ENCODE data around the gene COL4A4. TPM values are rescaled to one million over a fixed set of nuclear protein-coding genes. Genes with fewer than 3 reads are reported as not detected.

The COL4A4 gene
- total RNA-seq, 2 experiments from 2014 or later, result not detected

DNA sequence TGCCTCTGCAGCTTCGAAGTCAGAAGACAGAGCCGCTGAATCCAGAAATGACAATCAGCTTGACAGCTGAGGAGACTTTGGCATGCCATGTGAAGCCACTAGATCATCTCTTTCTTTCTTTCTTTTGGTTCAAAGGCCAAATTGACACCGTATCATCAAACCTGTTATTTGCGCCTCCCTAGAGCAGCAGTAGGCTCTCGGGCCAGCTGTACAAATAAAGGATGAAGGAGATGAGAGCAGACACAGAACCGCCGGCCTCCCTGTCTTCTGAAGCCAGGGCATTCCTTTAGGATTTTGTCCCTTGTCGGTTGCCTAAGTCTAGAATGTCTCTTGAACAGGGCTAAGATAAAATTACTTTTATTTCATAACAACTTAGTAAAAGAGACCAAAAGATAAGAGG lies 36.8 kb downstream of the COL4A4 start:
- no peaks in the 10 kb centered on the region for H3K9me3 Mint-ChIP-seq
- no peak for DNase-seq
- no peak overlapping the region for H3K4me3 Mint-ChIP-seq
- peaks cover 13% of the 10 kb centered on the region for H3K27me3 Mint-ChIP-seq
- H3K4me1 Mint-ChIP-seq (ENCODE audit: low read depth), result no peaks in the 10 kb centered on the region
- no peak overlapping the region for H3K27ac Mint-ChIP-seq
- CTCF ChIA-PET, result interaction anchor here (11.8 kb wide), 1 partner anchor 111 kb away, joined by 104 read pairs; no protein-coding TSS in a partner anchor
- intact Hi-C loops (cut with micrococcal nuclease), result no loop called here
- H3K36me3 Mint-ChIP-seq, result no peaks in the 10 kb centered on the region
- POLR2A ChIA-PET, result no interaction called here

DNA sequence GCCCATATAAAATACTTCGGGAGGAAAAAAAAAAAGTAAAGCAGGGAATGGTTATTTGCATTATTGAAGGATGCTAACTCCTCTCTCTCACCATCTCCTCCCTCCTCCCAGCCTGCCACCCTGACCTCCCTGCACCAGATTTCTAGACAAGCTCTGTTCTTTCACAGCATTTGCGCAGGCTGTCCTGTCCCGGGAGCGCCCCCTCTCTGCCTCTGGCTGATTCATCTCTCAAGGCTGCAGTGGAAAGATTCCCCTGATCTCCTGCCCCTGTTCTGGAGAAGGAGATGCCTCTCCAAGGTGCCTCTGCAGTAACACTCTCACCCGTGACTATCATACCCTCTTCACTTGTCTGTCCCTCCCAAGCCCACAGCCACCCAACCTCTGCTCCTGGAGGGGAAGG lies 38.5 kb downstream of the COL4A4 start:
- ChIA-PET POLR2A (no interaction called here), CTCF (interaction anchor here (0.7 kb wide), 1 partner anchor 473 kb away, joined by 7 read pairs; no protein-coding TSS in a partner anchor)
- intact Hi-C loops (cut with micrococcal nuclease), result no loop called here

DNA sequence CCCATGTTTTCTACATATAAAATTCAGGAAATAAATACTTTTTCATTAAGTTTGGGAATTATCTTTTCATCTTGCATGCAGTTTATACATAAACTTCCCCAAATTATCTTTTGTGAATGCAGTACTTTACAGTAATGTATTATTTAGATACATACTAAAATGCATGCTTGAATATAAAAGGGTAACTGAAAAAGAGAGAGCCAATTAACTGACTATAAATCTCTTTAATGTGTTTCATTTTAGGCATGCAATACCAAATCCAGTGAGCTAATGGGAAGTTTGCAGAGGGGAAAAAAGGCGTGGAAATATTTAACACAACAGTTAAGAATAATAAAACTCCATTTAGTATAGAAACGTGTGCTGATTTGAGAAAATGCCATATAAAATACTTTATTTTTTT lies 39.2 kb downstream of the COL4A4 start:
- no peaks in the 10 kb centered on the region for H3K9me3 Mint-ChIP-seq
- H3K4me1 Mint-ChIP-seq (ENCODE audit: low read depth), result no peaks in the 10 kb centered on the region
- H3K27me3 Mint-ChIP-seq, result peaks cover 12% of the 10 kb centered on the region
- ChIA-PET POLR2A (no interaction called here), CTCF (interaction anchor here (0.7 kb wide), 1 partner anchor 237 kb away, joined by 4 read pairs; no protein-coding TSS in a partner anchor)
- no peaks in the 10 kb centered on the region for H3K36me3 Mint-ChIP-seq
- no peak overlapping the region for H3K27ac Mint-ChIP-seq
- no peak for DNase-seq
- H3K4me3 Mint-ChIP-seq, result no peak overlapping the region
- intact Hi-C loops (cut with micrococcal nuclease), result no loop called here

More for the DNA sequence above, 38.5 kb downstream of the COL4A4 start:
- no peak overlapping the region for H3K4me3 Mint-ChIP-seq
- H3K27me3 Mint-ChIP-seq, result peaks cover 13% of the 10 kb centered on the region
- no peaks in the 10 kb centered on the region for H3K4me1 Mint-ChIP-seq (ENCODE audit: low read depth)
- no peaks in the 10 kb centered on the region for H3K9me3 Mint-ChIP-seq
- H3K27ac Mint-ChIP-seq, result no peak overlapping the region
- H3K36me3 Mint-ChIP-seq, result no peaks in the 10 kb centered on the region
- DNase-seq, result no peak

- Mint-ChIP-seq H3K9me3 (no peaks in the 10 kb centered on the region), H3K4me1 (ENCODE audit: low read depth) (no peaks in the 10 kb centered on the region), H3K36me3 (no peaks in the 10 kb centered on the region), H3K27me3 (peaks cover 9% of the 10 kb centered on the region), H3K4me3 (no peak overlapping the region), H3K27ac (no peak overlapping the region)
- CTCF ChIA-PET, result interaction anchor here (1.6 kb wide), 1 partner anchor 9 kb away, joined by 4 read pairs; no protein-coding TSS in a partner anchor
- POLR2A ChIA-PET, result no interaction called here
- intact Hi-C loops (cut with micrococcal nuclease), result no loop called here
- no peak for DNase-seq
These were observed 40.3 kb downstream of the COL4A4 start for GRCh38 chr2:227123697-227124096.

DNA sequence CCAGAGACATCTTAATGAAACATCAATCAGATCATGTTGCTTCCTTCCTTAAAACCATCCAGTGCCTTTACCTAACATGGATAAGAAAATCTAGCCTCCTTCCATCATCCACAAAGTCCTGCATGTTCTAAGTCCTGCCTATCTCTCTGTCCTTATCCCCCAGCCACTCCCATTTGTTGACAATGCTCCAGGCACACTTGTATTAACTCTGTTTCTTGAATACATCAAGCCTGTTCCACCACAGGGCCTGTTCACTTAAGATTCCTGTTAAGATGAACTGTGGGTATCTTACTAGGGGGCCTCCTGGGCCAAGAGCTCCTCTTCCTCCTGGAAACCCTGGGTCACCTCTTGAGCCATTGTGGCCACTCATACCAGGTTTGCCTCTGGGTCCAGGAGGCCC lies 45.7 kb downstream of the COL4A4 start:
- Mint-ChIP-seq H3K4me3 (no peak overlapping the region), H3K27me3 (peaks cover 11% of the 10 kb centered on the region), H3K9me3 (no peaks in the 10 kb centered on the region), H3K4me1 (ENCODE audit: low read depth) (peaks cover 3% of the 10 kb centered on the region), H3K27ac (no peak overlapping the region), H3K36me3 (no peaks in the 10 kb centered on the region)
- ChIA-PET POLR2A (no interaction called here), CTCF (interaction anchor here (1.4 to 1.5 kb wide), 2 partner anchors 11 to 119 kb away, joined by 3 to 4 read pairs; no protein-coding TSS in a partner anchor)
- DNase-seq, result no peak
- intact Hi-C loops (cut with micrococcal nuclease), result no loop called here

- H3K27ac Mint-ChIP-seq, result no peak overlapping the region
- H3K9me3 Mint-ChIP-seq, result no peaks in the 10 kb centered on the region
- no peak overlapping the region for H3K4me3 Mint-ChIP-seq
- peaks cover 3% of the 10 kb centered on the region for H3K4me1 Mint-ChIP-seq (ENCODE audit: low read depth)
- intact Hi-C loops (cut with micrococcal nuclease), result no loop called here
- ChIA-PET CTCF (interaction anchor here (1.4 to 1.5 kb wide), 2 partner anchors 11 to 120 kb away, joined by 3 to 4 read pairs; no protein-coding TSS in a partner anchor), POLR2A (no interaction called here)
- DNase-seq, result no peak
- H3K27me3 Mint-ChIP-seq, result peaks cover 7% of the 10 kb centered on the region
- no peaks in the 10 kb centered on the region for H3K36me3 Mint-ChIP-seq
These were observed 46.2 kb downstream of the COL4A4 start for GRCh38 chr2:227117852-227118251.

GRCh38 chr2:227117027-227117426 lies 47.0 kb downstream of the COL4A4 start:
- ChIA-PET POLR2A (no interaction called here), CTCF (interaction anchor here (0.7 to 1.4 kb wide), 2 partner anchors 121 to 508 kb away, joined by 3 read pairs; no protein-coding TSS in a partner anchor)
- Mint-ChIP-seq H3K9me3 (no peaks in the 10 kb centered on the region), H3K4me3 (no peak overlapping the region), H3K27me3 (peaks cover 7% of the 10 kb centered on the region), H3K4me1 (ENCODE audit: low read depth) (peaks cover 3% of the 10 kb centered on the region), H3K27ac (no peak overlapping the region), H3K36me3 (no peaks in the 10 kb centered on the region)
- intact Hi-C loops (cut with micrococcal nuclease), result no loop called here
- no peak for DNase-seq

DNA sequence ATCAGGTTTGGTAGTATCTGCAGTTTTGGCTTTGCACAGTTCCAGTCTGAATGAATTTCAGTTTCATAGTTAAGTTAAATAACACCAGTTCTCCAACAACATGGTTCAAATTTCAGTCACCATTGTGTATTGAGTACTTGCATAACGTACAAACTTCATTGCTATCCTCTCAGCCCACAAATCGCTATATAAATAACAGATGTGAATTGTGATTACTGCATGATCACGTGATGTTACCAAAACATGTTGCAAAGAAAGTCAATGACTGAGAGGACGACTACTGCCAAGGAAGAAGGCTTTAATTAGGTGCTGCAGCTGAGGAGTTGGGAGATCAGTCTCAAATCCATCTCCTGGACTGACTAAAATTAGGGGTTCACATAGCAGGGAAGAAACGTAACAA lies 48.2 kb downstream of the COL4A4 start:
- H3K4me1 Mint-ChIP-seq (ENCODE audit: low read depth), result peaks cover 3% of the 10 kb centered on the region
- no peak for DNase-seq
- POLR2A ChIA-PET, result no interaction called here
- H3K4me3 Mint-ChIP-seq, result no peak overlapping the region
- H3K36me3 Mint-ChIP-seq, result no peaks in the 10 kb centered on the region
- no peaks in the 10 kb centered on the region for H3K9me3 Mint-ChIP-seq
- intact Hi-C loops (cut with micrococcal nuclease), result no loop called here
- no peak overlapping the region for H3K27ac Mint-ChIP-seq
- peaks cover 7% of the 10 kb centered on the region for H3K27me3 Mint-ChIP-seq
- CTCF ChIA-PET, result no interaction called here

- H3K9me3 Mint-ChIP-seq, result no peaks in the 10 kb centered on the region
- no peak overlapping the region for H3K27ac Mint-ChIP-seq
- ChIA-PET CTCF (interaction anchor here (0.6 to 1.4 kb wide), 5 partner anchors 11 to 1442 kb away, joined by 3 to 5 read pairs (median 4); no protein-coding TSS in a partner anchor), POLR2A (no interaction called here)
- H3K4me1 Mint-ChIP-seq (ENCODE audit: low read depth), result no peaks in the 10 kb centered on the region
- H3K4me3 Mint-ChIP-seq, result no peak overlapping the region
- intact Hi-C loops (cut with micrococcal nuclease), result loop anchor here (2.0 to 5.0 kb wide), 4 partner anchors 305 to 1438 kb away; no protein-coding TSS in a partner anchor
- DNase-seq, result peak; percentile 56
- no peaks in the 10 kb centered on the region for H3K36me3 Mint-ChIP-seq
- peaks cover 2% of the 10 kb centered on the region for H3K27me3 Mint-ChIP-seq
These were observed 56.9 kb downstream of the COL4A4 start for GRCh38 chr2:227106845-227107759.

GRCh38 chr2:227103583-227103982 lies 60.4 kb downstream of the COL4A4 start:
- intact Hi-C loops (cut with micrococcal nuclease), result no loop called here

GRCh38 chr2:227099340-227099739 lies 64.7 kb downstream of the COL4A4 start:
- intact Hi-C loops (cut with micrococcal nuclease), result no loop called here
- ChIA-PET POLR2A (no interaction called here), CTCF (no interaction called here)
- Mint-ChIP-seq H3K27ac (no peak overlapping the region), H3K36me3 (no peaks in the 10 kb centered on the region), H3K4me1 (ENCODE audit: low read depth) (no peaks in the 10 kb centered on the region), H3K27me3 (no peaks in the 10 kb centered on the region), H3K4me3 (no peak overlapping the region), H3K9me3 (no peaks in the 10 kb centered on the region)
- no peak for DNase-seq

More at GRCh38 chr2:227103583-227103982, 60.4 kb downstream of the COL4A4 start:
- Mint-ChIP-seq H3K9me3 (no peaks in the 10 kb centered on the region), H3K4me3 (no peak overlapping the region), H3K36me3 (no peaks in the 10 kb centered on the region), H3K4me1 (ENCODE audit: low read depth) (no peaks in the 10 kb centered on the region), H3K27me3 (no peaks in the 10 kb centered on the region), H3K27ac (no peak overlapping the region)
- ChIA-PET CTCF (interaction anchor here (0.6 kb wide), 1 partner anchor 204 kb away, joined by 3 read pairs; no protein-coding TSS in a partner anchor), POLR2A (no interaction called here)
- no peak for DNase-seq

- no peak for DNase-seq
- H3K27ac Mint-ChIP-seq, result no peak overlapping the region
- no peaks in the 10 kb centered on the region for H3K9me3 Mint-ChIP-seq
- no peaks in the 10 kb centered on the region for H3K27me3 Mint-ChIP-seq
- POLR2A ChIA-PET, result no interaction called here
- CTCF ChIA-PET, result no interaction called here
- no peaks in the 10 kb centered on the region for H3K4me1 Mint-ChIP-seq (ENCODE audit: low read depth)
- intact Hi-C loops (cut with micrococcal nuclease), result no loop called here
- H3K36me3 Mint-ChIP-seq, result no peaks in the 10 kb centered on the region
- no peak overlapping the region for H3K4me3 Mint-ChIP-seq
These were observed 65.9 kb downstream of the COL4A4 start for GRCh38 chr2:227098162-227098515.
